MCF 10A (cell line): ENCODE results near the gene IMMP2L. TPM values are rescaled to one million over a fixed set of nuclear protein-coding genes. Genes with fewer than 3 reads are reported as not detected.
"Not testable (repeated sequence)": the region's sequence is repeated elsewhere in the genome, so short reads cannot be mapped to it uniquely, and the experiment has no call there.

Experiments used
- BruUV-seq: library from RNA; stranded (reverse); fragments of 400-500 nt; replicated peaks from 2 replicates; lab custom pipeline; 2021; lab: Mats Ljungman, UMichigan
- CTCF ChIA-PET: fragments of 300-600 bp; sonication (Branson Sonifier 250); formaldehyde crosslinking; extraction: SDS; loops from one replicate; lab custom pipeline; 2021; ENCODE audit warnings: antibody characterized with exemption, inconsistent platforms; lab: Yijun Ruan, JAX
- POLR2A ChIA-PET: fragments of 300-600, 350-650 bp; sonication (Branson Sonifier 250); formaldehyde crosslinking; extraction: SDS; loops from one replicate; lab custom pipeline; 2020; ENCODE audit warnings: antibody characterized with exemption, inconsistent platforms; lab: Yijun Ruan, JAX
- DNase-seq: peaks from one replicate; pipeline ENCODE4 v3.0.0-alpha.2; 2018; ENCODE audit not compliant: unreplicated experiment
- H3K27ac Mint-ChIP-seq: one replicate; pipeline ENCODE4 v1.8.0; 2022; ENCODE audit warnings: mild to moderate bottlenecking, low read depth, mixed read lengths; ENCODE audit not compliant: unreplicated experiment
- H3K27me3 Mint-ChIP-seq: one replicate; pipeline ENCODE4 v1.8.0; 2022; ENCODE audit warnings: mixed read lengths; ENCODE audit not compliant: insufficient read depth, unreplicated experiment
- H3K36me3 Mint-ChIP-seq: one replicate; pipeline ENCODE4 v1.8.0; 2022; ENCODE audit warnings: mild to moderate bottlenecking, moderate library complexity, mixed read lengths; ENCODE audit not compliant: insufficient read depth, unreplicated experiment
- H3K4me1 Mint-ChIP-seq: one replicate; pipeline ENCODE4 v1.8.0; 2022; ENCODE audit warnings: mixed read lengths; ENCODE audit not compliant: insufficient read depth, unreplicated experiment
- H3K4me3 Mint-ChIP-seq: one replicate; pipeline ENCODE4 v1.8.0; 2022; ENCODE audit warnings: mild to moderate bottlenecking, moderate library complexity, mixed read lengths; ENCODE audit not compliant: unreplicated experiment
- H3K9me3 Mint-ChIP-seq: one replicate; pipeline ENCODE4 v1.8.0; 2022; ENCODE audit warnings: mixed read lengths; ENCODE audit not compliant: unreplicated experiment
- CTCF ChIP-seq: fragments of 200-600 bp; IDR thresholded peaks from one replicate; pipeline ENCODE4 v1.8.0; 2022; ENCODE audit warnings: antibody characterized with exemption, mild to moderate bottlenecking; ENCODE audit not compliant: unreplicated experiment
- intact Hi-C: fragments of 100-400 bp; cut with micrococcal nuclease; formaldehyde crosslinking; loops from 2 replicates; pipeline ENCODE4 v1.14.1; 2022
- total RNA-seq: library from RNA; stranded (reverse); gene quantifications from 2 replicates; pipeline ENCODE4 v1.2.3, GENCODE V29; 2022

The IMMP2L gene
- total RNA-seq, 1 experiment from 2014 or later: 23.7 TPM

- no TSS peak for BruUV-seq
- Mint-ChIP-seq H3K4me1 (no peaks in the 10 kb centered on the region), H3K36me3 (no peaks in the 10 kb centered on the region), H3K27ac (no peak overlapping the region), H3K4me3 (no peak overlapping the region), H3K27me3 (no peaks in the 10 kb centered on the region), H3K9me3 (no peaks in the 10 kb centered on the region)
- DNase-seq: no peak
- POLR2A ChIA-PET: interaction anchor here (1.5 kb wide), 1 partner anchor 28 kb away, joined by 4 read pairs; no protein-coding TSS in a partner anchor
- intact Hi-C loops: no loop called here
- no peak for TF ChIP-seq CTCF
- CTCF ChIA-PET: interaction anchor here (0.6 kb wide), 1 partner anchor 29 kb away, joined by 3 read pairs; no protein-coding TSS in a partner anchor
These were observed 302.3 kb downstream of the IMMP2L start for GRCh38 chr7:111259991-111260390.

GRCh38 chr7:111256391-111256790, 305.9 kb downstream of the IMMP2L start:
- no peak overlapping the region for H3K4me3 Mint-ChIP-seq
- intact Hi-C loops: no loop called here
- H3K27ac Mint-ChIP-seq: no peak overlapping the region
- no peaks in the 10 kb centered on the region for H3K36me3 Mint-ChIP-seq
- no peaks in the 10 kb centered on the region for H3K9me3 Mint-ChIP-seq
- ChIA-PET POLR2A (no interaction called here), CTCF (no interaction called here)
- BruUV-seq: no TSS peak
- H3K4me1 Mint-ChIP-seq: no peaks in the 10 kb centered on the region
- no peak for DNase-seq
- TF ChIP-seq CTCF: no peak
- H3K27me3 Mint-ChIP-seq: no peaks in the 10 kb centered on the region

- Mint-ChIP-seq H3K36me3 (no peaks in the 10 kb centered on the region), H3K9me3 (no peaks in the 10 kb centered on the region), H3K27me3 (no peaks in the 10 kb centered on the region), H3K4me1 (no peaks in the 10 kb centered on the region), H3K27ac (no peak overlapping the region), H3K4me3 (no peak overlapping the region)
- ChIA-PET CTCF (no interaction called here), POLR2A (no interaction called here)
- no TSS peak for BruUV-seq
- no peak for TF ChIP-seq CTCF
- DNase-seq: no peak
- intact Hi-C loops: no loop called here
These were observed 306.7 kb downstream of the IMMP2L start for GRCh38 chr7:111255576-111255975.

- H3K36me3 Mint-ChIP-seq, H3K4me1 Mint-ChIP-seq, H3K4me3 Mint-ChIP-seq, intact Hi-C loops, BruUV-seq, POLR2A ChIA-PET, H3K27ac Mint-ChIP-seq, H3K27me3 Mint-ChIP-seq, H3K9me3 Mint-ChIP-seq, DNase-seq: not testable (repeated sequence)
- CTCF ChIA-PET: interaction anchor here (0.5 kb wide), 1 partner anchor 15 kb away, joined by 3 read pairs; no protein-coding TSS in a partner anchor
These were observed 310.9 kb downstream of the IMMP2L start for GRCh38 chr7:111251365-111251764.

GRCh38 chr7:111249807-111250206, 312.5 kb downstream of the IMMP2L start:
- H3K4me1 Mint-ChIP-seq, H3K27me3 Mint-ChIP-seq, H3K36me3 Mint-ChIP-seq, H3K4me3 Mint-ChIP-seq, BruUV-seq, H3K9me3 Mint-ChIP-seq, H3K27ac Mint-ChIP-seq, DNase-seq, POLR2A ChIA-PET, intact Hi-C loops: not testable (repeated sequence)
- CTCF ChIA-PET: interaction anchor here (0.6 kb wide), 1 partner anchor 218 kb away, joined by 3 read pairs; no protein-coding TSS in a partner anchor
